Right renal pelvis (tissue), 4 donors: ENCODE results near the gene FLYWCH1. TPM values are rescaled to one million over a fixed set of nuclear protein-coding genes. Genes with fewer than 3 reads are reported as not detected.
"Not testable (repeated sequence)": the region's sequence is repeated elsewhere in the genome, so short reads cannot be mapped to it uniquely, and the experiment has no call there.

Source experiments
- DNase-seq, 4 donors: peaks; one replicate each; pipeline ENCODE4 v3.0.0-alpha.2; 2013; ENCODE audit warnings: low read depth in 4 of 4, low spot score in 3 of 4, missing footprints in 1 of 4
- polyA plus RNA-seq, 4 donors: library from polyadenylated mRNA; unstranded; fragments of 120-200 nt; gene quantifications; one replicate each; pipeline ENCODE4 v1.2.1, GENCODE V29; 2013; ENCODE audit not compliant: insufficient read length in 4 of 4

FLYWCH1 gene
- polyA plus RNA-seq, 4 donors, result 19.6 to 25.2 (median 22.3) TPM

- DNase-seq, result no peak
These were observed 13.4 kb downstream of the FLYWCH1 start for GRCh38 chr16:2924901-2925755.

- no peak for DNase-seq
These were observed 14.4 kb downstream of the FLYWCH1 start for GRCh38 chr16:2925951-2926649.

GRCh38 chr16:2926650-2926999 is 14.9 kb downstream of the FLYWCH1 start:
- DNase-seq, result no peak

GRCh38 chr16:2927010-2927646 is 15.4 kb downstream of the FLYWCH1 start:
- peak in 3 of 4 donors; percentile 74 to 77 (median 76) for DNase-seq

- DNase-seq, result not testable (repeated sequence)
These were observed 16.4 kb downstream of the FLYWCH1 start for GRCh38 chr16:2928151-2928550.

- DNase-seq, result no peak
These were observed 17.1 kb downstream of the FLYWCH1 start for GRCh38 chr16:2928796-2929195.

- DNase-seq, result no peak
These were observed 18.0 kb downstream of the FLYWCH1 start for GRCh38 chr16:2929693-2930092.

- no peak for DNase-seq
These were observed 18.5 kb downstream of the FLYWCH1 start for GRCh38 chr16:2930236-2930635.

- DNase-seq, result not testable (repeated sequence)
These were observed 19.6 kb downstream of the FLYWCH1 start for GRCh38 chr16:2931231-2931914.

- DNase-seq, result no peak
These were observed 21.4 kb downstream of the FLYWCH1 start for GRCh38 chr16:2933136-2933535.

- DNase-seq, result no peak
These were observed 22.0 kb downstream of the FLYWCH1 start for GRCh38 chr16:2933701-2934100.

- DNase-seq, result no peak
These were observed 22.7 kb downstream of the FLYWCH1 start for GRCh38 chr16:2934450-2934849.

GRCh38 chr16:2936436-2937011 is 24.8 kb downstream of the FLYWCH1 start:
- DNase-seq, result no peak

GRCh38 chr16:2937170-2937569 is 25.4 kb downstream of the FLYWCH1 start:
- DNase-seq, result no peak

GRCh38 chr16:2938206-2938605 is 26.5 kb downstream of the FLYWCH1 start:
- no peak for DNase-seq

- no peak for DNase-seq
These were observed 28.2 kb downstream of the FLYWCH1 start for GRCh38 chr16:2939968-2940367.

- no peak for DNase-seq
These were observed 30.3 kb downstream of the FLYWCH1 start for GRCh38 chr16:2942045-2942444.

- not testable (repeated sequence) for DNase-seq
These were observed 32.0 kb downstream of the FLYWCH1 start for GRCh38 chr16:2943716-2944115.

GRCh38 chr16:2946649-2947048 is 34.9 kb downstream of the FLYWCH1 start:
- DNase-seq, result no peak
